Prostate gland (tissue), 2 donors: ENCODE results near the gene GADD45B. TPM values are rescaled to one million over a fixed set of nuclear protein-coding genes. Genes with fewer than 3 reads are reported as not detected.

Experiments
- DNase-seq: peaks from one replicate; pipeline ENCODE4 v3.0.0-alpha.2; 2019; ENCODE audit warnings: low spot score
- H3K27ac ChIP-seq, 2 donors: fragments of 200-600 bp; sonication (generic); 2 replicates each; pipeline ENCODE4 v1.5.1; 2017 to 2019
- H3K27me3 ChIP-seq: fragments of 200-600 bp; sonication (generic); replicated peaks from 2 replicates; pipeline ENCODE4 v1.5.1; 2019; ENCODE audit not compliant: insufficient read depth
- H3K36me3 ChIP-seq, 2 donors: fragments of 200-600 bp; sonication (generic); 1 replicate in 1 of 2; 2 replicates in 1 of 2; pipeline versions ENCODE4 v1.5.1 to v1.8.1; 2017 to 2019
- H3K4me1 ChIP-seq: fragments of 200-600 bp; sonication (generic); replicated peaks from 2 replicates; pipeline ENCODE4 v1.5.1; 2019
- H3K4me3 ChIP-seq, 2 donors: fragments of 200-600 bp; sonication (generic); 2 replicates each; pipeline ENCODE4 v1.5.1; 2017 to 2019
- H3K9me3 ChIP-seq: fragments of 200-600 bp; sonication (generic); 2 replicates; pipeline ENCODE4 v1.5.1; 2017
- POLR2A ChIP-seq: fragments of 450-650 bp; IDR thresholded peaks from one replicate; pipeline ENCODE4 v1.6.1; 2016; ENCODE audit warnings: antibody characterized with exemption, mild to moderate bottlenecking
- POLR2AphosphoS5 ChIP-seq: sonication (generic); formaldehyde crosslinking; IDR thresholded peaks from one replicate; pipeline ENCODE4 v1.6.1; 2017; ENCODE audit warnings: antibody characterized with exemption
- WGBS: methylation state at CpG from one replicate; pipeline ENCODE4 v1.1.5; 2018; 5-methylcytosine and 5-hydroxymethylcytosine counted together
- intact Hi-C: fragments of 100-400 bp; cut with DNase I; formaldehyde crosslinking; loops from one replicate; pipeline ENCODE4 v1.14.2; 2022
- total RNA-seq, 2 donors: library from RNA; depleted of rRNA; stranded (reverse); fragments of >200 nt; gene quantifications; one replicate each; pipeline ENCODE4 v1.1.0, GENCODE V29; 2016
- TF ChIP-seq, protein P1 (sequence below), 4 experiments: fragments of 200-600 bp in 2 of 4; fragments of 450-650 bp in 2 of 4; sonication (generic) in 2 of 4; IDR thresholded peaks; 1 replicate in 3 of 4; 2 replicates in 1 of 4; pipeline ENCODE4 v1.5.1; 2016 to 2019; ENCODE audit warnings: antibody characterized with exemption in 4 of 4, mild to moderate bottlenecking in 2 of 4, moderate library complexity in 2 of 4

GADD45B gene, protein sequence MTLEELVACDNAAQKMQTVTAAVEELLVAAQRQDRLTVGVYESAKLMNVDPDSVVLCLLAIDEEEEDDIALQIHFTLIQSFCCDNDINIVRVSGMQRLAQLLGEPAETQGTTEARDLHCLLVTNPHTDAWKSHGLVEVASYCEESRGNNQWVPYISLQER
- total RNA-seq, result 10 to 100 TPM; 90.7 to 94.6 TPM

DNA sequence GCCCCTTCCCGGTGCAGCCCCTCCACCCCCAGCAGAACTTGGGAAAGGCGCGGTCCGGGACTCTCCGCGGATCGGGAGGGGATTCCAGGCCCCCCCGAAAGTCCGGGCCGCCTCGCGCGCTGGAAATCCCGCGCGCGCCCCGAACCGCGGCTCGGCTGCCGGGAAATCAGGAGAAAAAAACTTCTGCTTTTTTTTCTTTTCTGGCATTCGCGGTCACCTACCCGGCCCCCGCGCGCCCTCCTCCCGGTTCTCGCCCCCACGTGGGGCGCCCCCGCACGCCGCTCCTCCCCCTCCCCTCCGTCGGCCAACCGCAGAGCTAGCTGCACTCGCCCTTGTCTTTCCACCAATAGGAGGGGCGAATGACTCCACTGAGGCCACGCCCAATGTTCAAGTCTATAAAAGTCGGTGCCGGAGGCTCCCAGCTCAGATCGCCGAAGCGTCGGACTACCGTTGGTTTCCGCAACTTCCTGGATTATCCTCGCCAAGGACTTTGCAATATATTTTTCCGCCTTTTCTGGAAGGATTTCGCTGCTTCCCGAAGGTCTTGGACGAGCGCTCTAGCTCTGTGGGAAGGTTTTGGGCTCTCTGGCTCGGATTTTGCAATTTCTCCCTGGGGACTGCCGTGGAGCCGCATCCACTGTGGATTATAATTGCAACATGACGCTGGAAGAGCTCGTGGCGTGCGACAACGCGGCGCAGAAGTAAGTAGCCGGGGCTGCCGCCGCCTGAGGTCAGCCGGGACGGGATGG, at the start of gene GADD45B:
Gene GADD45B, plus strand, starts transcription at position 426 of the 749 bp plus-strand sequence. Its CDS starts 232 bp downstream, at position 658.
- peak; percentile 98 for DNase-seq
- Histone ChIP-seq H3K9me3 (no peaks in the 10 kb centered on the region), H3K4me1 (no peaks in the 10 kb centered on the region), H3K4me3 (peak within 1 kb of the TSS; percentile 89), H3K27ac (peak within 1 kb of the TSS; percentile 96 to 99), H3K27me3 (no peaks in the 10 kb centered on the region), H3K36me3 (no peaks in the 10 kb centered on the region)
- intact Hi-C loops, result loop anchor here (2.0 to 10.0 kb wide), 2 partner anchors 67 to 269 kb away; partner anchors contain the start of gene SLC39A3
- under 1% methylated on average over 62 of the region's 70 CpGs for WGBS
- TF ChIP-seq, protein P1, sequence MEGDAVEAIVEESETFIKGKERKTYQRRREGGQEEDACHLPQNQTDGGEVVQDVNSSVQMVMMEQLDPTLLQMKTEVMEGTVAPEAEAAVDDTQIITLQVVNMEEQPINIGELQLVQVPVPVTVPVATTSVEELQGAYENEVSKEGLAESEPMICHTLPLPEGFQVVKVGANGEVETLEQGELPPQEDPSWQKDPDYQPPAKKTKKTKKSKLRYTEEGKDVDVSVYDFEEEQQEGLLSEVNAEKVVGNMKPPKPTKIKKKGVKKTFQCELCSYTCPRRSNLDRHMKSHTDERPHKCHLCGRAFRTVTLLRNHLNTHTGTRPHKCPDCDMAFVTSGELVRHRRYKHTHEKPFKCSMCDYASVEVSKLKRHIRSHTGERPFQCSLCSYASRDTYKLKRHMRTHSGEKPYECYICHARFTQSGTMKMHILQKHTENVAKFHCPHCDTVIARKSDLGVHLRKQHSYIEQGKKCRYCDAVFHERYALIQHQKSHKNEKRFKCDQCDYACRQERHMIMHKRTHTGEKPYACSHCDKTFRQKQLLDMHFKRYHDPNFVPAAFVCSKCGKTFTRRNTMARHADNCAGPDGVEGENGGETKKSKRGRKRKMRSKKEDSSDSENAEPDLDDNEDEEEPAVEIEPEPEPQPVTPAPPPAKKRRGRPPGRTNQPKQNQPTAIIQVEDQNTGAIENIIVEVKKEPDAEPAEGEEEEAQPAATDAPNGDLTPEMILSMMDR (IDR thresholded peaks at IDR 0.05), result peak in 1 of 4 experiments; percentile 42
- TF ChIP-seq POLR2AphosphoS5 (peak; percentile 100), POLR2A (peak; percentile 100)

DNA sequence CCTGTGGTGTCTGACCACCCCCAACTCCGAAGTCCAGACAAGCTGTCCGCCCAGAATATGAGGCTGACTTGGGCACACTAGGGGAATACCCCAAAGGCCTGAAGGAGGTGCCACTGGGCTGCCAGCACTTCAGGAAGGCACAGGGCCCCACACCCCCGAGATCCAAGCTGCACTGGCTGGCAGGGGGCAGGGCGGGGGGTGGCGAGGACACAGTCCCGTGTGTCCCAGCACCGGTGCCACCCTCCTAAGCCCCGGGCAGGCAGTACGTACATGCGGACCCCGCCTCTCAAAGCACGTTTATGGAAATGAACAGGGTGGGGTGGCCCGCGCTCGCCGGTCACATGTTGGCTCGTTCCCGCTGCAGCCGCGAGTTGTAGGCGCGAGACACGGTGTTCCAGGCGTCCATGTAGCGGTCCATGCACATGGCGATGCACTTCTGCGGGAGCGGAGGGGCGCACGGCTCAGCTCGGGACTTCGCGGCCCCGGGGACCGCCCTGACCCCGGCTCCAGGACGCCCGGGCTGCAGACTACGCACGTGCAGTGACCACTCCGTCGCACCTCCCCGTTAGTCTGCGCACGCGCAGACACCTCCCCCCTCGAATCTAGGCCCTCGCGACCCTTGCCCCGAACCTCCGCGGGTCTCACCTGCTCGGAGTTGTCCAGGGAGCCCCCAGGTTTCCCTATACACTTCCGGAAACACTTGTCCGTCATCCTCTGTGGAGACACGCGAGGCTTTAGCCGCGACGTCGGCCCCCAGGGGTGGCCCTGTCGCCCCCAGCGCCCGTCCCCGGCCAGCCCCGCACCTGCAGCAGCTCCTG, 49.1 kb upstream of the GADD45B start:
- WGBS, result 7% methylated on average over 46 of the region's 66 CpGs
- TF ChIP-seq POLR2AphosphoS5, result no peak
- TF ChIP-seq, protein P1 (IDR thresholded peaks at IDR 0.05), result no peak
- no peak for TF ChIP-seq POLR2A
- peak overlapping the region; percentile 92 for H3K4me3 ChIP-seq
- peak overlapping the region; percentile 97 to 99 for H3K27ac ChIP-seq
- intact Hi-C loops, result no loop called here
- H3K27me3 ChIP-seq, result no peaks in the 10 kb centered on the region
- no peak for DNase-seq
- peaks cover 15% of the 10 kb centered on the region for H3K4me1 ChIP-seq
- no peaks in the 10 kb centered on the region for H3K9me3 ChIP-seq
- H3K36me3 ChIP-seq, result peaks cover 0 to 3% of the 10 kb centered on the region in 2 donors

DNA sequence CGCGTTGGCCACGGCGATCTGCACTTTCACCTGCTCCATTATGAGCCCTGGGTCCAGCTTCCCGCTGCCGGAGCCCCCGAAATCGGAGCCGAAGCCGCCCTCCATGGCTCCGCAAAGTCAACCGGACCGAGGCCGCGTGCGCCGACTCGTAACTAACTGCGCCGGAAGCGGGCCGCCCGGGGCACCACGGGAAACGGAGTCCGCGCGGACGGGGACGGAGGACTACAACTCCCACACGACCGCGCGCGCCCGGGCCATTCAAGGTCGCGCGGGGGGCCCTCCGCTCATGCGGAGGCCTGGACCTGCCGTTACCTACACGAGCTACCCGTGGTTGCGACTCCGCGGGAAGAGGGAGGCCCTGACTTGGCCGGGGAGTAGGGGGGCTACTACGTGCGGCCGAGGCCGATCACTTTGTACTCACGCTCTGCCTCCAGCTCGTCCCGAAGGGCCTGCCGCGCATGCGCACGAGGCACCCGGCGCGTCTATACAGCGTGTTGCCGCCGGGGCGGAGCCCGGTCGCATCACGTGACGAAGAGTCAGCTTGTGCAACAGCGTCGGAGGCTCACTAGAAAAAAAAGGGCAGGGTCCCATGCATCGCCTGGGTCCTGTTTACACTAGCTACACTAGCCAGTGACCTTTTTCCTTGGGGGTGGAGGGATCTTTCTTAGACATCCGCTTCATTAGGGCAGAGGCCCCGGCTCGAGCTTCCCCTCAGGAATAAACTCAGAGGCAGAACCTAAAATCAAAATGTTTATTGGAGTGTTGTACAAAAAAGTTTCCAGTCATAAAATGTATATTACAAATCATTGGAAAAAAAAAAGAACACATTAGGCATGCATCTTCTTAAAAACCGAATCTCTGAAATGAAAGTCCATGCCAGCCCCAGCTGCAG, 48.3 kb upstream of the GADD45B start, which contains the start of gene TIMM13:
Gene TIMM13, minus strand, starts transcription at position 158 of the 892 bp plus-strand sequence. Its CDS starts 53 bp downstream, at position 105.
- H3K27me3 ChIP-seq, result no peaks in the 10 kb centered on the region
- H3K9me3 ChIP-seq, result no peaks in the 10 kb centered on the region
- intact Hi-C loops, result no loop called here
- TF ChIP-seq, protein P1 (IDR thresholded peaks at IDR 0.05), result peak in 1 of 4 experiments; percentile 19
- TF ChIP-seq POLR2AphosphoS5, result peak; percentile 94
- peak; percentile 79 for TF ChIP-seq POLR2A
- peaks cover 0 to 3% of the 10 kb centered on the region in 2 donors for H3K36me3 ChIP-seq
- WGBS, result 1% methylated on average over 50 of the region's 77 CpGs
- peak within 1 kb of the TSS; percentile 92 for H3K4me3 ChIP-seq
- DNase-seq, result peak; percentile 94
- H3K4me1 ChIP-seq, result peaks cover 15% of the 10 kb centered on the region
- H3K27ac ChIP-seq, result peak within 1 kb of the TSS; percentile 97 to 99

DNA sequence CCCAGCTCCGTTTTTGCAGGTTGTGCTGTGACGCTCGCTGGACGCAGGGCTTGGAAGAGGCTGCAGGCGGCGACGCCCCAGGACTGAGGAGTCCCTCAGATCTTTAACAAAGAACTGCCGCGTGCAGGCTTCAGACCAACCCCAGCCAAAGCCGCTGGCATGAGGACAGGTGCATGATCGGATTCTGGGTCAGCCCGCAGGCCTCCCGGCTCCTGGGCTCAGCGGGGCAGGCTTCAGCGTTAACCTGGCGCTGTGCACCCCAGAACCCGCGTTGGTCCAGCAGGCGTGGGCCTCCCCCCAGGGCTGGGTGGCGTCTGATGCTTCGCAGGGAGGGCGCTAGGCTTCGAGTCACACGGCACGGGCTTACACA, 47.6 kb upstream of the GADD45B start:
- DNase-seq, result peak; percentile 19
- TF ChIP-seq POLR2A (no peak), POLR2AphosphoS5 (no peak)
- TF ChIP-seq, protein P1 (IDR thresholded peaks at IDR 0.05), result no peak
- peaks cover 15% of the 10 kb centered on the region for H3K4me1 ChIP-seq
- H3K27me3 ChIP-seq, result no peaks in the 10 kb centered on the region
- H3K4me3 ChIP-seq, result peak overlapping the region; percentile 92
- H3K27ac ChIP-seq, result peak overlapping the region; percentile 97 to 99
- H3K36me3 ChIP-seq, result peaks cover 0 to 3% of the 10 kb centered on the region in 2 donors
- no peaks in the 10 kb centered on the region for H3K9me3 ChIP-seq
- WGBS, result 32% methylated on average over 25 of the region's 25 CpGs
- intact Hi-C loops, result no loop called here
